Stimulated activated CD8-positive, alpha-beta memory T cell treated with anti-CD3 and anti-CD28 coated beads, Interleukin-12 subunit alpha, Interleukin-12 subunit beta, amount 100 ng/mL, for 24 hours (primary cell): Measurements from ENCODE around the gene EHHADH.

ENCODE experiments used
- DNase-seq: peaks from one replicate; pipeline ENCODE4 v3.0.0-alpha.2; 2020; ENCODE audit errors: extremely low read depth

EHHADH gene

DNA sequence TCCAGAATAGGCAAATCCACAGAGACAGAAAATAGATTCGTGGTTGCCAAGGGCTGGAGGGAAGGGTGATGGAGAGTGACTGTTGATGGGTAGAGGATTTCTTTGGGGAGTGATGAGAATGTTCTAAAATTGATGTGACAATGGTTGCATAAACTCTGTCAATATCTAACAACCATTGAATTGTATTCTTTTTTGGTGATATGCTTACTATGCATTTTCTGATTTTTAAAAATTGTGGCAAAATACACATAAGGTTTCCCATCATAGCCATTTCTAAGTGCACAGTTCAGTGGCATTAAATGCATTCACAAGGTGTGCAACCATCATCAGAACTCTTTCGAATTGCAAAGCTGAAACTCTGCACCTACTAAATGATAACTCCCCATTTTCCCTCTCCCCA is 56.8 kb downstream of the EHHADH start:
- DNase-seq: no peak

DNA sequence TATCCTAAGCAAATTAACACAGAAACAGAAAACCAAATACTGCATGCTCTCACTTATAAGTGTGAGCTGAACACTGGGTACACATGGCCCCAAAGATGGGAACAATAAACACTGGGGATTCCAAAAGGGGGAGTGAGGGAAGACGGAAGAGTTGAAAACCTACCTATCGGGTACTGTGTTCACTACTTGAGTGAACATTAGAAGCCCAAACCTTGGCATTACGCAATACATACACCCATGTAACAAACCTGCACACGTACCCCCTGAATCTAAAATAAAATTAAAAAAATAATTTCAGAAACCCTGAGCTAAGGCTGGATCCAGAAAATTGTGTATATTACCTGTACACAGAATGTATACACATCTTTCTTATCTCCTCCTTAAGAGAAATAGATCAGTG is 58.2 kb downstream of the EHHADH start:
- no peak for DNase-seq

DNA sequence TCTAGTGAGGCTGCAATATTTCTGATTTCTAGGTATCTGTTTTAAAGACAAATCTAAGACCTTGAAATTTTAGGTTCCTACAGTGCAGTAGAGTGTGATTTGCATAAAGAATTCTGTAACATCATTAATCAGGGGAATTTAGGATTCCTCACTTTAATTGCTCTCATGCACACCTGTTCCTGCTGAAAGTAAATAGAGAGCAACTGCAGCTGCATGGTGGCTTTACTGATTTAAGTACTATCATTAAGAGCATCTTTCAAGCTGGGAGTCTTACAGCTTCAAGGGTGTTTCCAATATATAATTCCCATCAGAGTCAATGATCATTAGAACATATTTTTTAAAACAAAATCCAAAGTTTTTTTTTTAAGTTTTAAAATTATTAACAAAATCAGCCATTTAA is 65.0 kb downstream of the EHHADH start:
- DNase-seq: no peak

DNA sequence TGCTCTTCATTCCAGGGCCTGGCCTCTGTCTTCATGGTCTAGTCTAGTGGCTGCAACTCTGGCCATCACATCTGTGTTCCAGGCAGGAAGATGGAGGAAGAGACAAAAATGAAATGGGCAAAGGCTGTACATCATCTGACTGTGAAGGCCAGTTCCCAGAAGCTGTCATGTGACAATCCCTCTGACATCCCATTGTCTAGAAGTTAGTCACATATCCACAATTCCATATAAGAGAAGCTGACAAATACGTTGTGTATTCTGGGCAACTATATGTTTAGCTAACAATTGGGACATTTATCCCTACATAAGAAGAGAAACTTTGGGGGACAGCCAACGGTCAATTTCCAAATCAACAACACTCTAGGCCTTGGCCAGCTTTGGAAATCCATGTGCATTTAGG is 66.5 kb downstream of the EHHADH start:
- no peak for DNase-seq

DNA sequence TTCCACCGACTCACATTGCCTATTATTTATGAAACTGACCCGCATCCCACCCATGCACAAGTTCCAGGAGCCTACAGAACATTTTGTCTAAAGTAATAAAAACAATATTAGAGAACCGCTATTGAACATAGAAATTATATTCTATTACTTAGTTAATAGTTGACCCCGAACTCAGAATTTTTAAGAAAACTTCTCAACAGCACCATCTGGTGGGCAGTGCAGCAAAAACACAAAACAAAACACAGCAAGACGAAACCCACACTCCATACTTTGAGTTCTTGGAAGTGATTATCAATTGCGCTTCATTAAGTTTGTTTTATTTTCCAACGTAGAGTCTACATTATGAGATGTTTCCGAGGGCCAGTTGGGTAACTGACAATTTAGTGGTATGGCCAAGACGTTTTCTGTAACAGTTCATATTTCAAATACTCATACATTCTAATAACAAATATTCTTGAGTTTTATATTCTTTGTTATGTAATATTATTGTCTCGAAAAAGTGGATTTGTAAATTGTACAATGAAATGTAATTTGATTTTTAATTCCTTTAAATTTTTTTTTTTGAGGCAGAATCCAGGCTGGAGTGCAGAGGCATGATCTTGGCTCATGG is 77.0 kb downstream of the EHHADH start:
- no peak for DNase-seq

DNA sequence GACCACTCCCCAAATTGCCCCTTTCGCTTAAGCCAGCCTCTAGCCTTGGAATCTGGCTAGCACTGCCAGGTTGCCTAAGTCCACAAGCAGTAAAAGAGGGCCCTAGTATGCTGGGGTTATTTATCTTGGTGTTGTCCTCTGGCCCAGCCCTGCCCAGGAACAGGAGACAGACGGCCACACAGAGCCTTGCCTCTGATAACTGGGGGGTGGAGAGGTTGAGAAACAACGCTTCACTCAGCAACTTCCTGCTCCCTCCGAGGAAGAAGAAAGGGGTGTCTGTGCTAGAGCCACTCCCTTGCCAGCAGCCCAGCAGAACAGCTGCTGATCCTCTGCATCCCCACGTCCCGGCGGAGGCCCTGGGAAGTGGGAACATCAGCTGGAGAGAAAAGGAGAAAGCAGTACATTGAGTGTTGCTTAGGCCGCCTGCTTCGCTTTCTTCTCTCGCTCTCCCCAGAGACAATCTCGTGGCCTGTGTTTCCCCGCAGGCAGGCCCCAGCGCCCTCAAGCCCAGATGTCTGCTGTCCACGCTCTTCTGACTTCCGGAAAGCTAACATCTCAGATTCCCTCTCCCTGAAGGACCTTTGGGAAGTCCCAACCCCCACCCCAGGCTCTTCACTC is 78.4 kb downstream of the EHHADH start:
- DNase-seq: no peak

DNA sequence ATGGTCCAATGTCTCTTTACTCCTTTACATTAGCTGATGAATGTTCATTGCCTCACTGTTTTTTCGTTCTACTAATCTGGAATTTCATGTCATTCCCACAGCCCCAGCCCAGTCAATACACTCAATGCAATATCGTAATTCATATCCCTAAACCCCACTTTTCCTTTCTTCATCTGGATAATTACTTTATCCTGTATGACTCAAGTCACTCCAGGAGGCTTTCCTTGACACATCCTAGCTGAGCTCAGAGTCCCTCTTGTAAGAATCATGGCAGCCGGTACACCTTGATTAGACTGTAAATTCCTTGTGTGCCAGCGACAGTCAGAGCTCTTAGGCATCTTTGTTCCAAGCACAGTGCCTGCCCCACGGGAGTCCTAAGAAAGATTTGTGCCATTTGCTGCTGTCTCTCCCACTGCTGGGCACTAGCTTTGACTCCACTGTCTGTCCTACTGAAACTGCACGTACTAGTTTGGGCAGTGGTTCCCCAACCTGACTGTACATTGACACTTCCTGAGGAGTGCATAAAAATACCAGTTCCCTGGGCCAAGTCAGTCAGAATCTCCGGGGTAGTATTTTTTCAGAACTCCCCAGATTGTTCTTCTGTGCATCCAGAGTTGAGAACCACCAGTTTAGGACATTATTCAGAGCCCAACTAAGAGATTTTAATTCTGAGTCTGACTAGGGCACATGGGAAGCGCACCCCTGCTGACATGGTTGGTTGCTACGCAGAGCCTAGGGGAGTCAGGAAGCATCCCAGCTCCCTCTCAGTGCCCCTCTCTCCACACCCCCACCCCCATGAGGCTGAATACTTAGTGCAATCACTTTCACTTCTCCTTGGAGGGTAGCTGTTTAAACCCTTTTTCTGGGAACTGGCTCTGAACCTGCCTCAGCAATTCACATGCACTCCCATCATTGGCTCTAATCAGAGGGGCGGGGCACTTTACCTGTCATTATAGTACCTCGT is 81.5 kb downstream of the EHHADH start:
- no peak for DNase-seq

DNA sequence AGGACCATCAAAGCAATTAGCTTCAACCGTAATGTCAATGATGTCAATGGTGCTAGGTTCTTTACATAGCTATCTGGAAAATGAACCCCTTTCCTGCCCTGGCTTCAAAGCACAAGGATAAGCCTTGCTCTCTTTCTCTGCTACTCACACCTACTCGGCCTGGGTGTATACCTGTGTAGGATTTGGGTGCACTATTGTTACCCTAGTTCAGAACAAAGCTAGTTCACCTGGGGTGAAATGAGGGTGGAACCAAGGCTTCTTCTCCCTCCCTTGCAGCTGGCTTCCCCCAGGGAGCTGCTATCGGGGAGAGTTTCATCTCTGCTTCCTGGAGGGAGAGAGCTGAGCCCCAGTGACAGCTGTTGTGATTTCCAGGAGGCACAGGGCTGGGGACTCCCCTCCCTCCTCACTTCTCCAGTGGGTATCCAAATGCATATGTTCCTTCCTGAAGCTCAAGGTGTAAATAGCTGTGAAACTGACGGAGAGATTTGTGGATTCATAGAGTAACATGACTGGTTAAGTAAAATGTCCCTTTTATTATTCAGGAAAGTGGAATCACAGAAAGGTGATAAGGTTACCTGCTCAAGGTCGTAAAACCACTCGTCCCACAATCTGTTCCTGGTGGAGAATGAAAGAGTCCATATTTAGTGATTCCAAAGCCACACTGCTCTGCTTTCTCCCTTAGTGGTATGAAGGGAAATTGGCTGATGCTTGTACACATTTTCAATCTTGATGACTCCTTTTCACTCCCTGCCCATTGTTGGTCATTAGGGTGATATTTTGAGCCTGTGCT is 89.2 kb downstream of the EHHADH start:
- DNase-seq: no peak

DNA sequence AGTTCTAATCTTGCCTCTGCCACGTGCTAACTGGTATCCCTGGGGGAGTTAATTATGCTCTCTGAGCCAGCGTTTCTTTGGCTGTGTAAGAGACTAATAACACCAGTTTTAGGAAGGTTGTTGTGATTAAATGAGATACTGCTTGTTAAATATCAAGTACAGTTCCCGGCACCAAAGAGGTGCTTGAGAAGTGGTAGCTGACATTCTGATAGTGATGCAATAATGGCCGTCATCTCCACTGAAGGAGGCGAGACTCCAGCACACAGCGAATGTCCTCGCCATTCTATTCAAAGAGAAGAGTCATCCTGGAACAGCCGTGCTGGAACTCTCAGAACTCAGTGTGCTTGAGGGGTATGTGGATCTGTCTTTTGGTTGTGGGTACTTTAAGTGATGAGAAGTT is 91.2 kb downstream of the EHHADH start:
- DNase-seq: no peak

DNA sequence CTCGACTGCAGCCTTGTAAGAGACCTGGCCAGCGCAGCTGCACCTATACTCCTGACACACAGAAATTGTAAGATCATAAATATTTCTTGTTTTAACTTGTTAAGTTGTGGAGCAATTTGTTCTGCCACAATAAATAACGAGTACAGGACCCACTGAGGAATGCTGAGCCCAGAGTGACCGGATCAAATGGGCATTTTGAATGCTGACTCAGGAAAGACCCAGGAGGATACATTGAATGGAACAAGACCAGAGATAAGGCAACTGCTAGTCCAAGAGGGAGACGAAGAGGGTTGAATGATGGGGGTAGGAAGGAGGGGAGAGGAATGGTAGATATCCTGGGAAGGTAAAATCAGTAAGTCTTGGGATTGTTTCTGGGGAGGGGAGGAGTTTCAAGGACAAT is 92.1 kb downstream of the EHHADH start:
- DNase-seq: no peak

DNA sequence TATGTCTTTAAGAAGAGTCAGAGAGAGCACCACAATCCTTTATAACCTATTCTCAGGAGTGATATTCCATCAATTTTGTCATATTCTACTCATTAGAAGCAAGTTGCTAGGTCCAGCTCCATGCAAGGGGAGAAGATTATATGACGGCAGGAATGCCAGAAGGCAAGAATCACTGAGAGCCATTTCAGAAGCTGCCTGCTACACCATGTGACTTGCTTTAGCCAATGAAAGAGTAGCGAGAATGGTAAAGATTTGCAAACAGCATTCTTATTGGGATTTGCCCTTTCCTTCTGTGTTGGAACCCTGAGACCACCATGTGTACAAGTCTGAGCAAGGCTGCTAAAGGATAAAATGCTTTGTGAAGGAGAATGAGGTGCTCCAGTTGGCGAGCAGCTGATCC is 96.5 kb downstream of the EHHADH start:
- no peak for DNase-seq

DNA sequence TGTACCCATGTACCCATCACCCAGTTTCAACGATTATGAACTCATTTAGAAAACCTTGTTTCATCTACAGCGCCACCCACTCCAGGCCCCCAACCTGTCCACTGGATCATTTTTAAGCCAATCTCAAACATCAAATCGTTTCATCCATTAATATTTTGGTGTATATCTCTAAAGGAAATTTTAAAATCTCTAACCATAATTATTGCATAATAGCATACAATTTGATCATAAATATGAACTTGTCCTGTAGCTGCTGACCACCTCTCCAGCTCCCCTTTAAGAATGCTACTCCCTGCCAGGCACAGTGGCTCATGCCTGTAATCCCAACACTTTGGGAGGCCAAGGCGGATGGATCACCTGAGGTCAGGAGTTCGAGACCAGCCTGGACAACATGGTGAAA is 98.2 kb downstream of the EHHADH start:
- no peak for DNase-seq

DNA sequence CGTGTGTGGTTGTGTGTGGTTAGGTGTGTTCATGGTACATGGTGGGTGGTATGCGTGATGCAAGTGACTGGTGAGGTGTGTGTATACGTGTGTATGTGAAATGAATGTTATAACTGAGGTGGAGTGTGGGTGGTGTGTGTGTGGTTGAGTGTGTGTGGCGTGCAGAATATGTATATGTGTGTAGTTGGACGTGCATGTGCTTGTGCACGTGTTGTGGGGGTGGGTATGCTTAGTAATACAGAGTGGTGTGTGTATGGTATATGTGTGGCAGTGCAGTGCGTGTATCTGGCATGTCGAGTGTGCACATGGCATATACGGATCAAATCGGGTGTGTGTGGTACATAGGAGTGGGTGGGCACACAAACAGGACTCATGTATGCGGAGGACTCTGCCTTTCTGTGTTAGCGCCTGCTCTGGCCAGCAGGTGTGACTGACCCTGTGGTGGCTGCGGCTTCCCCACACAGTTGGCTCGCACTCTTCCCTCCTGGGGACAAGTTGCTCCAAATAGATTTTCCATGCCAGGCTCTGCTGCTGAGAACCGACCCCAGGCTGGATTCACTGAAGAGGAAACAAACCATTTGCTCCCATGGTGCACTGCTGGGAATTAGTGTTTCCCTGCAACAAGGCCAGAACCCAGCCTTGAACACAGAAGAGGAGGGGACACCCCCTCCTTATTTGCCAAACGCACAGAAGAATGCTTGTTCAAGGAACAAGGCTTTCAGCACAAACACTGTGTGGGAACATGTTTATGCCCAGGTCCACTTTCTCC is 99.8 kb downstream of the EHHADH start:
- DNase-seq: no peak

DNA sequence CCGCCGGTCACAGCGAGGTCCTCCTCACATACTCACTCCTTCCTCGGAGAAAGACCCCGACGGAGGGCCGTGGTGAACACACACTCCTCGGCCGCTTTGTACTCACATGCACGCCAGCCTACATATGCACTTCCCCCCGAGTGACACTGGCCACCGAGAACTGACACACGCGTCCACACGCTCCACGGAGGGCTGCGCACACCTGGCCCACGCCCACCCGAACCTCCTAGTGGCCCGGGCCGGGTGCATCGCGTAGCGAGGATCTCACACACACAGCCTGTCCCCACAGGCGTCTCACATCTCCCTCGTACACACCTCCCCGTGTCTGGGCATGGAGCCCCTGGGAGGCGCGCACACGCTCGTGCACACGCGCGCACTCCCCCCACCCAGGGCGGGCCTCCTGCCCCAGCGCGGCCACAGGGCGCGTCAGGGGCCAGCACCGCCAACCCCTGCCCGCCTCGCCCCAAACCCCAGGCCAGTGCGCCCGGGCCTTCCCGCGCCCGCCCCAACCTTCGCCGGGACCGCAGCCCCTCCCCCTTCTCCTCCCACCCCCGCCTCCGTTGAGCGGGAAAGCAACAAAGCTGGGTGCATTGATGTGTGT is 100.6 kb downstream of the EHHADH start:
- DNase-seq: no peak

DNA sequence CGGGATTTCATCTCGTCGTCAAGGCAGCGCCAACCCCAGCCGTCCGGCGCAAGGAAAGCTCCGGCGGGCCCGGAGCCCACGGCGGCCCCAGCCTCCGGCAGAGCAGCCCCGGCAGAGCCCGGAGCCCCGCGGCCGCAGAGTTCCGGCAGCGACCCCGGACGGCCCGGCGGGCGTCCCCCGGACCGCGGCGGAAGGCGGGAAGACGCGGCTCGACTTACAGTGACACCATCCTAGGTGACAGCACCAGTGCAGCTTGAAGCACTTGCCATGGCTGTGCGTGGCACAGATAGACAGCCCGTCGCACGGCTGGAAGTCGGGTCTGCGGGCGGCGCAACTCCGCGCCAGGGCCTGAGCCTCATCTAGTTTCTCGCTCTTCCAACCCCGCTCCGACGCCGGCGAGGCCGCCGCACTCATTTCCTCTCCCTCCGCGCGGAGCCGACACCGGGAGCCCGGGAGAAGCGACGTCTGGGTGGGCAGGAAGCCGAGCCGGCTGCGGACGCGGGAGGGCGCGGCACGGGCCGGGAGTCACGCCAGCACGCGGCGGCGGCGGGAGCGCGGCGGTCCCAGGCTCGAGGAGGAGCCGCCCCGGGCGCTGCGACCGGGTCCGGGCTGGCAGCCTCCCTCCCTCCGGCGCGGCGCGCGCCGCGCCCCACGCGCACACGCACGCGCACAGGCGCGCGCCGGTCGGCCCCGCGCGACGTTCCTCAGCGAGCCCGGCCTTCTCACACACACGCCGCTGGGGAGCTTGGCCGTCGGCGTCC is 101.3 kb downstream of the EHHADH start, which contains the start of gene C3orf70:
TSS of gene C3orf70 (minus strand) at position 651 of the 761 bp plus-strand sequence. CDS start at position 414, 237 bp downstream.
- DNase-seq: no peak

DNA sequence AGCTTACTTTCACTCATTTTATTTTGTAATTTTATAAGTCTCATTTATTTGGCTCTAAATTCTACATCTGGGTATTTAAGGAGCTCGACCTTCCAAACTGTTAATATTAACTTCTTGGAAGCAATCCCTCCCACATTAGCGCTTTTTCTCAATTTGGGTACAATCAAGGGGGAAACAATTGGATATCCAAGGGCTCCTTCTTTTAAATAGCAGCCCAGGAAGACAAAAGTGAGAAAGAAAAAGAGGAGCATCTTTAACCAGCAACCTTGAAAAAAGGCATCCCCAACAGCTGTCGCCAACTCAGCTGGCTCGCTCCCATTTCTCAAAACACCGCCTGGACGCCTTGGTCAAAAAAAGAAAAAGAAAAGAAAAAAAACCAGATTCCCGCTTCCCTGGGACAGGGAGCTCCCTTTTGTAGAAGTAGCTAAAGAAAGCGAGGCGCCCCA is 101.9 kb downstream of the EHHADH start:
- DNase-seq: no peak

DNA sequence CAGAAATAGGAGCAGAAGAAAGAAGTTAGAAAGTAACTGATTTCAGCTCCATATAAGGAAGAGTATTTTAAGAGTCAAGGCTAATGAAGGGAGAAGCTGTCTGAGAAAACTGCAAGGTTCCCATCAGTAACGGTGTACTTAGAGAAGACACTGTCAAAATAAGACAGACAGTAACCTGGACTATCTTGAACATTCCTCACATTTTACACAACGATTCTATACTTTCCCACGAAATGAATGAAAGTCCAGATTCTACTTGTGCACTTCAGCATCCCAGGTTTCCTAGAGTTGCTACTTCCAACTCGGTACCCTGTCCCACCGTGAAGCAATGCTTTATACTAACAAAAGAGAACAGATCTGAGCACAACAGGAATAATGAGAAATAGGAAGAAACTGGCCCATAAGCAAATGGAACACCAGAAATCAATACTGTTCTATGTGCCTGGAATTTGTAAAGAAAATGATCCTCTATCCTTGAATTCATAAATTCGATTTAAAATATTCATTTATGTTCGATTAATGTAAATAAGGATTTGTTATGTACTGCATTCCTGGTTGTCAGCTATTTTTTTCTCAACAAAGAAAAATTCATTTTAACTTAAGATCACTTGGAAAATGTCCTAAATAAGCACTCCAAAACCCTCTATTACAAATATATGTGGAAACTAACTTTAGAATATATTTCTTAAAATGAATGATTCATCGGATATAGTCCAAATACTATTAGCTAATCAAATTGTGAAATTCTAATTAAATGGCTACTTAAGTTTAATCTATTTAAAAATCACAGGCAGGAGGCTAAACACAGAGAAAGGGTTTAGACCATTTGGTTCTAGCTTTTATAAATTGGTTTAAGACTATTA is 102.5 kb downstream of the EHHADH start:
- DNase-seq: no peak

DNA sequence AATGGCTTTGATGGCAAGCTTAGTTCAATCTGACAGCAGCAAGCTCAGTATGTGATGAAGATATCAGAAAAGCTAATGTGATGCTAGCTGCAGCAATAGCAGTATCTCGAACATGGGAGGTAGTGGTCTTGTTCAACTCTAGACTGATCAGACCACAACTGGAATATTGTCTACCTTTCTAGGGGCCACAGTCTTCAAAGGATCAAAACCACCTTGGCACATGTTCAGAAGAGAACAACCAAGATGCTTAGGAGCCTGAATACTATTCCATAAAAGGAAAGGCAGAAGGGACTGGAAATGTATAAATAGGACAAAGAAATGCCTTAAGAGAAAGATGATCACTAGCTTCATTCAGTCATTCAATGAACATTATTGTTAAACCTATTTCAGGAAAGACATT is 103.3 kb downstream of the EHHADH start:
- no peak for DNase-seq

DNA sequence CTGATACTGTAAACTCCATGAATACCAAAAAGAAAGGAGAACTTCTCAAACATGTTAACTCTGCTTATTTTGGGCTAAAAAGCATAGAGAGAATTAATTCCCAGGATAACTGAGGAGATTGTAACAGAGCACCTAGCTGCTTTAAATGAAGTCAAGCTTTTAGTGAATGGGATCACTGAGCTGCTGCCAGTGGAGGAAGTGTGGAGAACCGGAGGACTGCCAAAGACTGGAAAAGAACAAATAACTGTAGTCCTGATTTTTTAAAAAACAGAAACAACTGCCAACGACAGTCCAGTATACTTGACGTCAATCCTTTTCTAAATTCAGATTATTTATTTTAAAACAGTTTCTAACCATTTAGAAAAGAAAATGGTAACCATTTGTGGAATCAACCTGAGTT is 104.3 kb downstream of the EHHADH start:
- no peak for DNase-seq
